HepG2 (cell line): ENCODE measurements around the gene XKR7. TPM values are rescaled to one million over a fixed set of nuclear protein-coding genes. Genes with fewer than 3 reads are reported as not detected.

Experiments used
- DBP ChIP-seq: sonication (generic); formaldehyde crosslinking; IDR thresholded peaks from 2 replicates; pipeline ENCODE4 v1.4.0; 2020; ENCODE audit warnings: missing genetic modification reagents; ENCODE audit errors: not compliant biosample characterization
- ELF3 ChIP-seq: IDR thresholded peaks from 2 replicates; pipeline ENCODE4 v1.6.1; 2016; ENCODE audit warnings: missing genetic modification reagents, missing compliant biosample characterization
- FOXM1 ChIP-seq: sonication (generic); formaldehyde crosslinking; IDR thresholded peaks from 2 replicates; pipeline ENCODE4 v1.5.0; 2020; ENCODE audit warnings: missing genetic modification reagents
- FUBP1 ChIP-seq: sonication (generic); formaldehyde crosslinking; IDR thresholded peaks from 2 replicates; pipeline ENCODE4 v1.5.1; 2020; ENCODE audit warnings: missing genetic modification reagents, mild to moderate bottlenecking, borderline replicate concordance
- GABPA ChIP-seq, 2 experiments: IDR thresholded peaks; 2 replicates each; pipeline ENCODE4 v1.6.1; 2011 to 2016; ENCODE audit warnings: low read depth in 2 of 2, low read length in 1 of 2, missing biosample characterization in 1 of 2, missing genetic modification characterization in 1 of 2
- GATAD1 ChIP-seq: IDR thresholded peaks from 2 replicates; pipeline ENCODE4 v1.6.1; 2016; ENCODE audit warnings: missing genetic modification reagents, missing compliant biosample characterization
- HNRNPH1 ChIP-seq: fragments of 200-400 bp; formaldehyde crosslinking; optimal IDR thresholded peaks from 2 replicates; pipeline ENCODE3; 2017; ENCODE audit warnings: mild to moderate bottlenecking, low read depth, low read length
- MBD4 ChIP-seq: IDR thresholded peaks from 2 replicates; pipeline ENCODE4 v1.6.1; 2012; ENCODE audit warnings: low read length, inconsistent platforms, borderline replicate concordance
- NFKBIZ ChIP-seq: IDR thresholded peaks from 2 replicates; pipeline ENCODE4 v1.6.1; 2018; ENCODE audit warnings: missing genetic modification reagents, missing compliant biosample characterization
- RBM22 ChIP-seq: fragments of 200-400 bp; formaldehyde crosslinking; optimal IDR thresholded peaks from 2 replicates; pipeline ENCODE3; 2017; ENCODE audit warnings: mild to moderate bottlenecking, low read length, moderate library complexity
- SNRNP70 ChIP-seq: fragments of 200-400 bp; formaldehyde crosslinking; IDR thresholded peaks from 2 replicates; pipeline ENCODE4 v1.6.1; 2017; ENCODE audit warnings: mild to moderate bottlenecking, low read depth, low read length, moderate library complexity
- TFDP1 ChIP-seq: IDR thresholded peaks from 2 replicates; pipeline ENCODE4 v1.6.1; 2016; ENCODE audit warnings: missing compliant biosample characterization, missing genetic modification reagents, borderline replicate concordance
- TFDP2 ChIP-seq: sonication (generic); formaldehyde crosslinking; IDR thresholded peaks from 2 replicates; pipeline ENCODE4 v1.4.0; 2020; ENCODE audit warnings: missing genetic modification reagents
- THAP11 ChIP-seq: IDR thresholded peaks from 2 replicates; pipeline ENCODE4 v1.6.1; 2016; ENCODE audit warnings: missing biosample characterization, missing genetic modification reagents
- ZBTB20 ChIP-seq: sonication (generic); formaldehyde crosslinking; IDR thresholded peaks from 2 replicates; pipeline ENCODE4 v1.8.1; 2023; ENCODE audit warnings: missing genetic modification reagents, low read depth, mild to moderate bottlenecking, borderline replicate concordance
- ZNF136 ChIP-seq: sonication (generic); formaldehyde crosslinking; IDR thresholded peaks from 2 replicates; pipeline ENCODE4 v1.8.1; 2022; ENCODE audit warnings: low read depth, mild to moderate bottlenecking, moderate library complexity, missing genetic modification reagents
- ZNF556 ChIP-seq: sonication (generic); formaldehyde crosslinking; IDR thresholded peaks from 2 replicates; pipeline ENCODE4 v1.4.0; 2020; ENCODE audit warnings: mild to moderate bottlenecking, missing genetic modification reagents, borderline replicate concordance
- ZNF672 ChIP-seq: sonication (generic); formaldehyde crosslinking; IDR thresholded peaks from 2 replicates; pipeline ENCODE4 v1.8.1; 2022; ENCODE audit warnings: missing genetic modification reagents
- ZNF761 ChIP-seq: sonication (generic); formaldehyde crosslinking; conservative IDR thresholded peaks from 2 replicates; pipeline ENCODE4 v1.4.0; 2020; ENCODE audit warnings: mild to moderate bottlenecking, missing genetic modification reagents
- polyA plus RNA-seq, 8 experiments: library from polyadenylated mRNA; depleted of rRNA in 3 of 8; stranded (reverse) in 7 of 8; unstranded in 1 of 8; fragments of >200 nt; fragmentation: Illumina TruSeq in 4 of 8; extraction: Trizol in 4 of 8; gene quantifications; 2 replicates each; pipeline versions ENCODE4 v1.2.1 to v1.2.3, GENCODE V29; 2011 to 2016; ENCODE audit warnings: low read depth in 4 of 8, missing spikeins in 1 of 8, mixed read lengths in 1 of 8; ENCODE audit not compliant: insufficient read depth in 1 of 8
- total RNA-seq, 5 experiments: library from RNA; depleted of rRNA; stranded (reverse); fragments of >200 nt; fragmentation: Illumina TruSeq; extraction: Trizol; gene quantifications; 2 replicates each; pipeline ENCODE4 v1.2.3, GENCODE V29; 2016; ENCODE audit warnings: low read depth in 1 of 5
- TF ChIP-seq, protein P1 (sequence below): IDR thresholded peaks from 2 replicates; pipeline ENCODE4 v1.6.1; 2016; ENCODE audit warnings: control low read depth
- TF ChIP-seq, protein P2 (sequence below): sonication (generic); formaldehyde crosslinking; IDR thresholded peaks from 2 replicates; pipeline ENCODE4 v1.5.1; 2020; ENCODE audit warnings: missing genetic modification reagents, mild to moderate bottlenecking, borderline replicate concordance

Gene XKR7
- total and polyA plus RNA-seq, 2 of the 13 experiments (the other 11 are each of a cell fraction or from before 2014, with no cell fraction given) = not detected

GRCh38 chr20:31951530-31952453, 16.2 kb upstream of the XKR7 start, which contains the start of gene PDRG1 (continued):
- TF ChIP-seq FUBP1 (0 out of 2 replicates have a peak, but pooled peaks have one; percentile 58), DBP (CRISPR knock-in tag) (peak; percentile 91), ZBTB20 (CRISPR knock-in tag) (peak; percentile 85), TFDP2 (peak; percentile 92), NFKBIZ (CRISPR knock-in tag) (peak; percentile 59; the same call in 1 of the 2 replicates), ZNF761 (CRISPR knock-in tag) (no peak), GABPA (IDR thresholded peaks at IDR 0.05; ENCODE audit: low read depth, low read length) (no peak), GABPA (CRISPR knock-in tag; IDR thresholded peaks at IDR 0.05; ENCODE audit: low read depth) (peak; percentile 89), SNRNP70 (no peak), THAP11 (CRISPR knock-in tag) (peak; percentile 95), RBM22 (peak; percentile 59), MBD4 (no peak), ELF3 (CRISPR knock-in tag) (peak; percentile 72), GATAD1 (CRISPR knock-in tag) (peak; percentile 98), HNRNPH1 (no peak), ZNF672 (CRISPR knock-in tag) (no peak), TFDP1 (CRISPR knock-in tag) (peak; percentile 77; the same call in 1 of the 2 replicates), FOXM1 (peak; percentile 59; the same call in 1 of the 2 replicates), ZNF136 (CRISPR knock-in tag) (peak; percentile 98; the same call in 1 of the 2 replicates), ZNF556 (CRISPR knock-in tag) (peak; percentile 72; the same call in 1 of the 2 replicates)
- TF ChIP-seq, protein P1, sequence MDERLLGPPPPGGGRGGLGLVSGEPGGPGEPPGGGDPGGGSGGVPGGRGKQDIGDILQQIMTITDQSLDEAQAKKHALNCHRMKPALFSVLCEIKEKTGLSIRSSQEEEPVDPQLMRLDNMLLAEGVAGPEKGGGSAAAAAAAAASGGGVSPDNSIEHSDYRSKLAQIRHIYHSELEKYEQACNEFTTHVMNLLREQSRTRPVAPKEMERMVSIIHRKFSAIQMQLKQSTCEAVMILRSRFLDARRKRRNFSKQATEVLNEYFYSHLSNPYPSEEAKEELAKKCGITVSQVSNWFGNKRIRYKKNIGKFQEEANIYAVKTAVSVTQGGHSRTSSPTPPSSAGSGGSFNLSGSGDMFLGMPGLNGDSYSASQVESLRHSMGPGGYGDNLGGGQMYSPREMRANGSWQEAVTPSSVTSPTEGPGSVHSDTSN (CRISPR knock-in tag) = no peak
- TF ChIP-seq, protein P2, sequence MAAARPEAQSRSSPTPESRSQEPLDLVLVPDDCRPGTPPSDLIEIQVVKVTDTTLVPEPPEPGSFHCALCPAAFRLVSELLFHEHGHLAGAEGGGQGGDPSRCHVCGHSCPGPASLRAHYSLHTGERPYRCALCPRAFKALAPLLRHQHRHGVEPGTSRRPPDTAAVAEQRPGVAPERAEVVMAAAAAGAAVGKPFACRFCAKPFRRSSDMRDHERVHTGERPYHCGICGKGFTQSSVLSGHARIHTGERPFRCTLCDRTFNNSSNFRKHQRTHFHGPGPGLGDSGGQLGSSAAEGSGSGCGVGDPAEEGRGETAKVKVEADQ (CRISPR knock-in tag) = peak; percentile 91; the same call in 1 of the 2 replicates
